ENCODE results near the gene DNAJC6.

Gene DNAJC6

GRCh38 chr1:65297706-65298105 lies 11.6 kb upstream of the DNAJC6 start:
- FAIRE-seq: no peak

DNA sequence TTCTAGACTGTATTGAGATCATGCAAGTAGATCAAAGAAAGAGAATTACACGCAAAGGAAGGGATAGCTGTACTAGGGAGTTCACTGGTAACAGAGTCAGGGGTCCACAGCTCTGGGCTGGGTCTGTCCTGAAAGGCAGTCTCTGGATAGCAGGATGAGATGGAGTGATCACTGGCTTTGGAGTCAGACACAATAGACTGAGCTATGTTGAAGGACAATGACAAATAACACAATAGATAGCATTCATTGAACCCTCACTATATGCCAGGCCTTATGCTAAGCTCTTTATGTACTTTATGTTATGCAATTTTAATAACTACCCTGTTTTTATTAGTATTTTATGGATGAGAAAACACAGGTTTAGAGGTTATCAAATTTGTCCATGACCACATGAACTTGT lies 10.0 kb upstream of the DNAJC6 start:
- FAIRE-seq: no peak

- FAIRE-seq: no peak
Measured at GRCh38 chr1:65308781-65309303, 501 bp upstream of the DNAJC6 start.

DNA sequence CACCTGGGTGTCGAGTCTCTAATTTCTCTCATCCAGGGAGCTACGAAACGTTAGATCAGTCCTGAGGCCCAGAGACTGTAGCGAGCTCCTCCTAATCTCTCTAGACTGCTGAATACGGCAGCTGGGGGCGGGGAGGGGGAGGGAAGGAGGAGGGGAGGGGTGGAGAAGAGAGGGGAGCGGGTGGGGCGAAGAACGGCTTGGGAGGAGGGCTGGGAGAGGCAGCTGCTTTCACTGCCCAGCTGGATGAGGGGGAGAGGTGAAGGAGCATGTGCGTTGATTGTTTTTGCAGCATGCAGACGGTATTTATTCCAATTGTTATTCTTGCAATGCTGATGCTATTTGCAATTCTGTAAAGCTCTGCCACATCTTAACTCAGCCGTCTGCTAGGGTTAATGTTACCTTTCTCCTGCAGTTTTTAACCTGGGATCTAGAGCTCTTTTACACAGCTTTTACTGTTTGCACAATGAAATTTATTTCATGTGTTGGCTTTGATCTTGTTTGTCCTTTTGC lies 790 bp downstream of the DNAJC6 start:
- no peak for FAIRE-seq

GRCh38 chr1:65311760-65312159 lies 2.4 kb downstream of the DNAJC6 start:
- no peak for FAIRE-seq

- FAIRE-seq: no peak
Measured at GRCh38 chr1:65316233-65316632, 6.9 kb downstream of the DNAJC6 start.

GRCh38 chr1:65317866-65318653 lies 8.7 kb downstream of the DNAJC6 start:
- FAIRE-seq: no peak

- no peak for FAIRE-seq
Measured at GRCh38 chr1:65319141-65319540, 9.8 kb downstream of the DNAJC6 start.

- FAIRE-seq: no peak
Measured at GRCh38 chr1:65319754-65320153, 10.4 kb downstream of the DNAJC6 start.

- no peak for FAIRE-seq
Measured at GRCh38 chr1:65321879-65322278, 12.5 kb downstream of the DNAJC6 start.

DNA sequence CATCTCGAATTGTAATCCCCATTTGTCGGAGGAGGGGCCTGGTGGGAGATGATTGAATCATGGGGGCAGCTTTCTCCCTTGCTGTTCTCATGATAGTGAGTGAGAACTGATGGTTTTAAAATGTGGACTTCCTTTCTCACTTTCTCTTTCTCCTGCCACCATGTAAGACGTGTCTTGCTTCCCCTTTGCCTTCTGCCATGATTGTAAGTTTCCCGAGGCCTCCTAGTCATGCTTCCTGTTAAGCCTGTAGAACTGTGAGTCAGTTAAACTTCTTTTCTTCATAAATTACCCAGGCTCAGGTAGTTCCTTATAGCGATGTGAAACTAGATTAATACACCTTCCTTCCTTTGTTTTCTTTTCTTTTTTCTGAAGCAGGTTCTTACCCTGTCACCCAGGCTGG lies 13.9 kb downstream of the DNAJC6 start:
- no peak for FAIRE-seq

GRCh38 chr1:65330021-65330420 lies 20.7 kb downstream of the DNAJC6 start:
- no peak for FAIRE-seq

- no peak for FAIRE-seq
Measured at GRCh38 chr1:65330822-65331221, 21.5 kb downstream of the DNAJC6 start.

GRCh38 chr1:65332821-65333220 lies 23.5 kb downstream of the DNAJC6 start:
- FAIRE-seq: no peak

DNA sequence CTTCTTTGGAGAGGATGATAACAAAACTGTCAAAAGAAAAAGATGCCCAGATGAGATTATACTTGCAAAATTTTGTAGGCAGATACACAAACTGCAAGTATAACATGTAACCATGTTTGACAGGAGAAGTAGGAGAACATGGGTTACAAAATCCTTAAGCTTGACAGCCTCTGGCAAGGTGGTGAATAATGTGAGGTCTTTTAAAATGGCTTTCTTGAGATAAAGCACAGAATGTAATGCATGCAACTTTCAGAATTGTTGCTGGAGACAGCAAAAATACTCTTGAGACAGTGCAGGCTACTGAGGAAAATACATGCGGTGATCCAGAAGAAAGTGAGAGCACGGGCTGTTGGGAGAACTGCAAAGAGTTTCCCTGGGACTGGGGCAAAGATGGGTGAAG lies 24.7 kb downstream of the DNAJC6 start:
- no peak for FAIRE-seq

- no peak for FAIRE-seq
Measured at GRCh38 chr1:65339866-65340468, 30.6 kb downstream of the DNAJC6 start.

DNA sequence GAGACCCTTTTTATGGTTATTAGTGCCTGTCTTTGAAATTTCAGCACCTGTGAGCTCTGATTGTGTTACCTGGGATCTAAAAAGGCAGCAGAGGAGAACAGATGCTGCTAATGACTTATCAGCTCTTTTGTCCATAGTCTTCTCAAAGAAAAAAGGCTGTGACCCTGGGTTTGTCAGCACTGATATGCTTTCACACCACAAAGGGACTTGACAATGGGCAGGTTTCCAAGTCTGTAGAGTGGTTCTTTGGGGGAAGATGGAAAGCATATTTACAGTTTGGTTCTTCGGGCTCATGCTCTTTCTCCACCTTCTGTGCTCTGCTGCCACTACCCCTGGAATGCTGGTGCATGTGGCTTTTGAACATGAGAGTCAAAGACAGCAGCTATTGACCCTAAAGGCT lies 32.0 kb downstream of the DNAJC6 start:
- no peak for FAIRE-seq

DNA sequence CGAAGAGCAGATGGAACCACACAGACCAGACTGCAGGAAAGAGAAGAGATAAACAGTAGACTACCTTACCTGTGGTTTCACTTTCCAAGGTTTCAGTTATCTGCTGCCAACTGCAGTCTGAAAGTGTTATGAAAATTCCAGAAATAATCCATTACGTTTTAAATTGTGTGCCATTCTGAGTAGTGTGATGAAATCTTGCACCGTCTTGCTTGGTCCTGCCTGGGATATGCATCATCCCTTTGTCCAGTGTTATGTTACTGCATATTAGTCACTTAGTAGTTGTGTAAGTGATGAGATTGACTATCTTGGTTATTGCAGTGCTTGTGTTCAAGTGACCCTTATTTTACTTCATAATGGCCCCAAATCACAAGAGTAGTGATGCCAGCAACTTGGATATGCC lies 33.9 kb downstream of the DNAJC6 start:
- no peak for FAIRE-seq

DNA sequence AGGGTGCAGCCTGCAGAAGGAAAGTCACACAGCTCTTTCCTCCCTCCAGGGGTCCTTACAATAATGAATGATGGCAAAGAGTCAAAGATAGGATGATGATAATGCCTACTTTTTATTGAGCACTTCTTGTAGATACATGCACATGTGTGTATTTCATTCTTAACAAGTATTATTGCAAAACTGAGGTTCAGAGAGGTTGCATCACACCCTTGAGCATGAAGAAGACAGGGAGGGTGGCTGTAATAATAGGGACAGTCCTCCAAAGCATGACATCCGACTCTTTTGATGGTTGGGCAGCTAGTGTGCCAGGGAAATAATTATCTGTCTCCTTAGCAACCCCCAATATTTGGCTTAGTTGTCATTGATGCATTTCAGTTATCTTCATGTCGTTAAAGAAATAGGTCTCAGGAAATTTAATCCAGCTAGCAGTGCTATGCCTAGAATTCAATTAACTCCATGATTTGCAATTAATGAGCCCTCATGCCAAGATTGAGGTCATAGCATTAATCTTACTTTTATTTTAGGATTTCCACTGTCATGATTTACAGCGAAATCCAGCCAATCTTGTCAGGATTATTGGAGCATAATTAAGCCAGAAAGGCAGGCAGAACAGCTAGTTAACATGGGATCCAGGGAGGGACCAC lies 35.0 kb downstream of the DNAJC6 start:
- no peak for FAIRE-seq

GRCh38 chr1:65346190-65346589 lies 36.8 kb downstream of the DNAJC6 start:
- no peak for FAIRE-seq

DNA sequence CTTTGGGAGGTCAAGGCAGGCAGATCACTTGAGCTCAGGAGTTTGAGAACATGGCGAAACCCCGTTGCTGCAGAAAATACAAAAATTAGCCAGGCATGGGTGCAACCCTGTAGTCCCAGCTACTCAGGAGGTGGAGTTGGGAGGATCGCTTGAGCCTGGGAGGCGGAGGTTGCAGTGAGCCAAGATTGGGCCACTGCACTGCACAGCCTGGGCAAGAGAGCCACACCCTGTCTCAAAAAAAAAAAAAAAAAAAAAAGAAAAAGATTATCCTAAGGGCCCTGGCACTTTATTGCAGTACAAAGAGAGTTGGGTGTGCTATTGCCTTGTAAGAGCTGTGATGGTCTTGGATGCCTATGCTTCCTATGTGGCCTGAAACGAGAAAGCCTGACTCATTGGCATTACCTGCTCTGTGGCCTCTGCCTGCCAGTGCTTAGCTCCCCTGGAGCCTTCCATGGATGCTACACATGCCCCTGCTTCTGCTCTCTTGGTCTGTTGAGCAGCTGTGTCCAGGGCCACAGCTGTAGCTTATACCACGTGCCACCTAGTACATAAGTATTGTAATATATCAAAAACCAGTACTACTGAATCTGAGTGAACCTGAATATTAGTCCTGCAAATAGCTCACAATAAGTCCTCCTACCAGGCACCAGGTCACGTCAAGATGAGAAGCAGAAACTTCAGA lies 45.8 kb downstream of the DNAJC6 start:
- FAIRE-seq: no peak

DNA sequence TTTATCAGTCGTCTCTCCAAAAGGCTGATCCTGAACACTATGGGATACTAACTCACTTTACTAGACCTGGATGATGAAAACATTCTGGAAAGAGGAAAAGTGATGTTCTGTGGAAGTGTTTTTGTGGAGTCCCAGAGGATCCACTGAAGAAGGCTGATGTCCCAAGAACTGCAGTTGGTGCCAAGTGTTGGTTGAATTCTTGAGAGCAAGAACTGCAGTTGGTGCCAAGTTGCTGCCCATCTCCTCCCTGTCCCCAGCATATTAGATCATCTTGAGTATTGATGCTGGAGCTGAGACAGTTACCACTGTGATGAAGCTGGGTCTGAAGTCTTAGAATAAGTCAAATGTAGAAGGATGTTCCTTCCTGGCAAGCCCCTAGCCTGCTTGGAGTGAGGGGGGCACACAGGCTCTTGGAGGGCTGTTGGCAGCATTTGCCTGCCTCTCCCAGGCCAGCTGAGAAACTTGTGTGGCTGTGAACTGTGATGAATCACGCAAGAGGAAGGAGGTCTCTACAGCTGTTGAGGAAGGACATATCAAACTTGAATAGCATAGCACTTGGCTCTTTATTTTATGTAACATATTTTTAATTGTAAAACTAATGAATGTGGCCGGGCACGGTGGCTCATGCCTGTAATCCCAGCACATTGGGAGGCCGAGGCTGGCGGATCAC lies 48.1 kb downstream of the DNAJC6 start:
- FAIRE-seq: no peak

GRCh38 chr1:65359888-65360287 lies 50.5 kb downstream of the DNAJC6 start:
- no peak for FAIRE-seq

Data from colon (tissue), 2 donors.